AG04450 (cell line): ENCODE measurements around the gene MT1M. TPM values are rescaled to one million over a fixed set of nuclear protein-coding genes. Genes with fewer than 3 reads are reported as not detected.

Experiments
- CTCF ChIA-PET: fragments of 300-600, 350-600 bp; formaldehyde crosslinking; extraction: SDS; loops from one replicate; lab custom pipeline; 2022; ENCODE audit warnings: antibody characterized with exemption, inconsistent platforms; lab: Charles Lee
- POLR2A ChIA-PET: fragments of 350-600 bp; formaldehyde crosslinking; extraction: SDS; loops from one replicate; lab custom pipeline; 2021; ENCODE audit warnings: antibody characterized with exemption, inconsistent platforms; lab: Yijun Ruan, JAX
- DNase-seq: peaks from one replicate; pipeline ENCODE4 v3.0.0-alpha.2; 2011; ENCODE audit warnings: low read depth, low spot score
- H3K27ac ChIP-seq: one replicate; pipeline ENCODE4 v1.5.1; 2012; ENCODE audit warnings: low read depth, low read length, control low read depth
- H3K27me3 ChIP-seq: one replicate; pipeline ENCODE4 v1.6.0; 2012; ENCODE audit warnings: low read length; ENCODE audit not compliant: control insufficient read depth, insufficient read depth
- H3K4me3 ChIP-seq: 2 replicates; pipeline ENCODE4 v1.5.1; 2011; ENCODE audit warnings: mild to moderate bottlenecking, low read depth, low read length, control low read depth
- H3K9me3 ChIP-seq: 2 replicates; pipeline ENCODE4 v1.5.1; 2012; ENCODE audit warnings: low read length; ENCODE audit not compliant: control insufficient read depth, insufficient read depth
- CTCF ChIP-seq: IDR thresholded peaks from 2 replicates; pipeline ENCODE4 v1.5.1; 2011; ENCODE audit warnings: low read depth, low read length, control low read depth, inconsistent platforms
- polyA plus RNA-seq: library from polyadenylated mRNA; depleted of rRNA; stranded (reverse); fragments of >200 nt; gene quantifications from 2 replicates; pipeline ENCODE4 v1.2.3, GENCODE V29; 2011

MT1M gene
- polyA plus RNA-seq, 1 experiment: 0.10 TPM

- no peak for TF ChIP-seq CTCF
- POLR2A ChIA-PET: no interaction called here
- H3K27me3 ChIP-seq: peaks cover 91% of the 10 kb centered on the region
- no peak for DNase-seq
- CTCF ChIA-PET: interaction anchor here (1.6 kb wide), 1 partner anchor 53 kb away, joined by 4 read pairs; no protein-coding TSS in a partner anchor
- no peak overlapping the region for H3K27ac ChIP-seq
- H3K9me3 ChIP-seq: no peaks in the 10 kb centered on the region; the same call in 1 of the 2 replicates
- no peak overlapping the region for H3K4me3 ChIP-seq
Observed at GRCh38 chr16:56647641-56648431, 15.4 kb downstream of the MT1M start.

- POLR2A ChIA-PET: no interaction called here
- CTCF ChIA-PET: interaction anchor here (1.6 kb wide), 1 partner anchor 52 kb away, joined by 4 read pairs; no protein-coding TSS in a partner anchor
- peaks cover 78% of the 10 kb centered on the region for H3K27me3 ChIP-seq
- no peaks in the 10 kb centered on the region; the same call in 1 of the 2 replicates for H3K9me3 ChIP-seq
- H3K27ac ChIP-seq: no peak overlapping the region
- H3K4me3 ChIP-seq: no peak overlapping the region
- TF ChIP-seq CTCF: no peak
- no peak for DNase-seq
Observed at GRCh38 chr16:56649271-56649670, 16.8 kb downstream of the MT1M start.

GRCh38 chr16:56649820-56650219 lies 17.4 kb downstream of the MT1M start:
- ChIA-PET CTCF (no interaction called here), POLR2A (no interaction called here)
- no peak for TF ChIP-seq CTCF

GRCh38 chr16:56651586-56651985 lies 19.1 kb downstream of the MT1M start, which contains the start of gene MT1B:
TSS of gene MT1B (plus strand) at chr16:56651886. CDS start at chr16:56651954, 68 bp downstream.
- H3K27ac ChIP-seq: no peak within 1 kb of the TSS
- no peak within 1 kb of the TSS for H3K4me3 ChIP-seq
- DNase-seq: no peak
- ChIA-PET POLR2A (no interaction called here), CTCF (no interaction called here)
- H3K9me3 ChIP-seq: no peaks in the 10 kb centered on the region; the same call in 1 of the 2 replicates
- peaks cover 61% of the 10 kb centered on the region for H3K27me3 ChIP-seq
- no peak for TF ChIP-seq CTCF

More at GRCh38 chr16:56649820-56650219, 17.4 kb downstream of the MT1M start:
- Histone ChIP-seq H3K27ac (no peak overlapping the region), H3K4me3 (no peak overlapping the region), H3K27me3 (peaks cover 72% of the 10 kb centered on the region), H3K9me3 (no peaks in the 10 kb centered on the region; the same call in 1 of the 2 replicates)
- no peak for DNase-seq

GRCh38 chr16:56652600-56652999 lies 20.1 kb downstream of the MT1M start:
- TF ChIP-seq CTCF: no peak
- no peak overlapping the region for H3K4me3 ChIP-seq
- H3K27ac ChIP-seq: no peak overlapping the region
- H3K27me3 ChIP-seq: peaks cover 60% of the 10 kb centered on the region
- ChIA-PET CTCF (no interaction called here), POLR2A (no interaction called here)
- DNase-seq: no peak
- no peaks in the 10 kb centered on the region; the same call in 1 of the 2 replicates for H3K9me3 ChIP-seq
